CD4-positive, alpha-beta memory T cell (primary cell): ENCODE measurements around the gene SERPINB13. TPM values are rescaled to one million over a fixed set of nuclear protein-coding genes. Genes with fewer than 3 reads are reported as not detected.

Source experiments
- CTCF ChIA-PET: fragments of 350-600 bp; sonication (Branson Sonifier 250); formaldehyde crosslinking; loops from one replicate; lab custom pipeline; 2021; ENCODE audit warnings: inconsistent platforms; ENCODE audit not compliant: partially characterized antibody; lab: Charles Lee
- POLR2A ChIA-PET: fragments of 350-600 bp; sonication (Branson Sonifier 250); formaldehyde crosslinking; loops from one replicate; lab custom pipeline; 2021; ENCODE audit not compliant: partially characterized antibody; lab: Charles Lee
- DNase-seq, 5 donors: peaks; one replicate each; pipeline versions ENCODE4 v3.0.0 to v3.0.0-alpha.2; 2020 to 2022; ENCODE audit warnings: mixed read lengths in 1 of 5
- H3K27ac ChIP-seq: one replicate; pipeline ENCODE4 v1.7.0; 2013; ENCODE audit warnings: low read depth, low read length
- H3K27me3 ChIP-seq: 2 replicates; pipeline ENCODE4 v1.7.0; 2013; ENCODE audit warnings: mild to moderate bottlenecking, low read length, moderate library complexity; ENCODE audit not compliant: insufficient read depth
- H3K36me3 ChIP-seq: 2 replicates; pipeline ENCODE4 v1.7.0; 2013; ENCODE audit warnings: mild to moderate bottlenecking, low read length, moderate library complexity; ENCODE audit not compliant: insufficient read depth
- H3K4me1 ChIP-seq: 2 replicates; pipeline ENCODE4 v1.7.0; 2013; ENCODE audit warnings: mild to moderate bottlenecking, low read length, moderate library complexity; ENCODE audit not compliant: insufficient read depth
- H3K4me3 ChIP-seq, 2 donors: one replicate each; pipeline ENCODE4 v1.7.0; 2013; ENCODE audit warnings: low read length in 2 of 2, mild to moderate bottlenecking in 1 of 2
- H3K9me3 ChIP-seq, 2 donors: one replicate each; pipeline ENCODE4 v1.7.0; 2013; ENCODE audit warnings: low read length in 2 of 2, control low read depth in 1 of 2; ENCODE audit not compliant: control insufficient read depth in 1 of 2
- H3K27ac Mint-ChIP-seq, 7 donors: one replicate each; pipeline ENCODE4 v1.8.0; 2020 to 2021; ENCODE audit warnings: mixed read lengths in 7 of 7, mild to moderate bottlenecking in 6 of 7, inconsistent platforms in 3 of 7, moderate library complexity in 3 of 7
- H3K27me3 Mint-ChIP-seq, 2 donors: one replicate each; pipeline ENCODE4 v1.8.0; 2020 to 2021; ENCODE audit warnings: mixed read lengths in 2 of 2
- H3K36me3 Mint-ChIP-seq, 2 donors: one replicate each; pipeline ENCODE4 v1.8.0; 2020 to 2021; ENCODE audit warnings: mixed read lengths in 2 of 2, inconsistent platforms in 1 of 2, mild to moderate bottlenecking in 1 of 2
- H3K4me1 Mint-ChIP-seq, 4 donors: one replicate each; pipeline ENCODE4 v1.8.0; 2020 to 2021; ENCODE audit warnings: mixed read lengths in 4 of 4, mild to moderate bottlenecking in 1 of 4
- H3K4me3 Mint-ChIP-seq, 8 donors: one replicate each; pipeline ENCODE4 v1.8.0; 2020 to 2021; ENCODE audit warnings: mixed read lengths in 8 of 8, mild to moderate bottlenecking in 7 of 8, moderate library complexity in 6 of 8, inconsistent platforms in 3 of 8
- H3K9me3 Mint-ChIP-seq, 8 donors: one replicate each; pipeline ENCODE4 v1.8.0; 2020 to 2021; ENCODE audit warnings: mixed read lengths in 8 of 8, mild to moderate bottlenecking in 5 of 8, inconsistent platforms in 3 of 8, moderate library complexity in 1 of 8
- intact Hi-C: fragments of 100-400 bp; cut with micrococcal nuclease; formaldehyde crosslinking; loops from one replicate; pipeline ENCODE4 v1.15.1; 2023
- polyA plus RNA-seq, 2 donors: library from polyadenylated mRNA; unstranded; fragments of 300-500 nt; fragmentation: Illumina TruSeq; gene quantifications; one replicate each; pipeline ENCODE4 v1.2.3, GENCODE V29; 2021
- total RNA-seq, 2 experiments: library from RNA; stranded (reverse); gene quantifications; one replicate each; pipeline ENCODE4 v1.2.3, GENCODE V29; 2021

Gene SERPINB13
- total and polyA plus RNA-seq, 4 experiments from 2014 or later = not detected

- H3K27ac Mint-ChIP-seq = no peak overlapping the region
Measured at GRCh38 chr18:63603772-63604171, 16.6 kb downstream of the SERPINB13 start.

DNA sequence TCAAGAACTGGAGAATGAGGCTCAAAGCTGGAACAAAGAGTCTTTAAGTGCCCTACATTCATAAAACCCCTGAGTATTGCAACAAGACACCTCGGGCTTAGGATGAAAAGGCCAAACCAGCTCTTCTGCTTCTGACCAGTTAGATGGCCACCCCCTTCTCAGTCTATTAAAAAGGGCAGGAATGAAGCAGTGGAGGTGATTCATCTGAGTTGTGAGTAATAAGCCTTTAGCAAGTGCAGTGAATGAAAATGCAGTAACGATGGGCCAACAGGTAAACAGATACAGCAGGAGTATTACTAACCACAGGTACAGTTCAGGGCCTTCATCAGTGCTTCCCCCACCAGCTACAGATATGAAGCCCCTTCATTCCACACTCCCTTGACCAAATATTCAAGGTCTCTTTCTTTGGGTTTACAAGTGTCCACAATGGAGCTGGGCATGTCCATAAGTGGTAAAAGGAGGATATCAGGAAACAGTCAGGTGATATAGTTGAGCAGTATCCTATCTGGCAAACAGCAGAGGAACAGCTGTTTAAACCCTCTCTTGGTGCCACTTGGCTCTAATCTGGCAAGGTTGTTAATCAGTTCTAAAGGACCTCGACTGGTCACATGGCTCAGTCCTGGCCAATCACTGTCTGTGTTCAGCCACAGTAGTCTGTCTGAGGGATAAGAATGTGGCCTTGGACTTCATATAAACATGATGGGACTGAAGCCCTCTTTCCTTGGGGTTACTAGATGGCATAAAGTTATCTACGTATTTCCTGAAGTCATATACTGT is 17.8 kb downstream of the SERPINB13 start:
- DNase-seq = no peak
- no peak overlapping the region for H3K27ac Mint-ChIP-seq
- CTCF ChIA-PET = no interaction called here
- POLR2A ChIA-PET = no interaction called here
- no peaks in the 10 kb centered on the region for H3K4me1 Mint-ChIP-seq
- no peaks in the 10 kb centered on the region for H3K27me3 ChIP-seq
- H3K4me1 ChIP-seq = no peaks in the 10 kb centered on the region
- intact Hi-C loops = no loop called here
- no peaks in the 10 kb centered on the region for H3K9me3 ChIP-seq
- peaks cover 0 to 5% (median 0%) of the 10 kb centered on the region in 8 donors for H3K9me3 Mint-ChIP-seq
- H3K27ac ChIP-seq = no peak overlapping the region
- no peaks in the 10 kb centered on the region for H3K36me3 ChIP-seq
- peaks cover 0 to 4% of the 10 kb centered on the region in 2 donors for H3K27me3 Mint-ChIP-seq
- H3K36me3 Mint-ChIP-seq = no peaks in the 10 kb centered on the region
- H3K4me3 ChIP-seq = no peak overlapping the region
- H3K4me3 Mint-ChIP-seq = no peak overlapping the region

More at GRCh38 chr18:63603772-63604171, 16.6 kb downstream of the SERPINB13 start:
- DNase-seq = no peak
- Histone ChIP-seq H3K4me1 (no peaks in the 10 kb centered on the region), H3K27me3 (no peaks in the 10 kb centered on the region), H3K9me3 (no peaks in the 10 kb centered on the region), H3K36me3 (no peaks in the 10 kb centered on the region), H3K4me3 (no peak overlapping the region), H3K27ac (no peak overlapping the region)
- CTCF ChIA-PET = interaction anchor here (1.7 kb wide), 1 partner anchor 12 kb away, joined by 3 read pairs; no protein-coding TSS in a partner anchor
- Mint-ChIP-seq H3K4me1 (no peaks in the 10 kb centered on the region), H3K4me3 (no peak overlapping the region), H3K36me3 (no peaks in the 10 kb centered on the region), H3K27me3 (peaks cover 0 to 4% of the 10 kb centered on the region in 2 donors), H3K9me3 (peaks cover 0 to 5% (median 0%) of the 10 kb centered on the region in 8 donors)
- POLR2A ChIA-PET = no interaction called here
- intact Hi-C loops = no loop called here

- Mint-ChIP-seq H3K4me1 (no peaks in the 10 kb centered on the region), H3K27me3 (peaks cover 3 to 6% of the 10 kb centered on the region in 2 donors), H3K9me3 (peaks cover 0 to 3% (median 0%) of the 10 kb centered on the region in 8 donors), H3K4me3 (no peak overlapping the region), H3K36me3 (no peaks in the 10 kb centered on the region), H3K27ac (no peak overlapping the region)
- Histone ChIP-seq H3K4me1 (no peaks in the 10 kb centered on the region), H3K9me3 (no peaks in the 10 kb centered on the region), H3K27me3 (no peaks in the 10 kb centered on the region), H3K4me3 (no peak overlapping the region), H3K36me3 (no peaks in the 10 kb centered on the region), H3K27ac (no peak overlapping the region)
- no peak for DNase-seq
- ChIA-PET POLR2A (no interaction called here), CTCF (no interaction called here)
- intact Hi-C loops = no loop called here
Measured at GRCh38 chr18:63606526-63606925, 19.4 kb downstream of the SERPINB13 start.

- H3K27ac Mint-ChIP-seq = no peak overlapping the region
- H3K36me3 Mint-ChIP-seq = no peaks in the 10 kb centered on the region
- ChIA-PET CTCF (no interaction called here), POLR2A (no interaction called here)
- H3K4me3 Mint-ChIP-seq = no peak overlapping the region
- no peaks in the 10 kb centered on the region for H3K36me3 ChIP-seq
- H3K27me3 ChIP-seq = no peaks in the 10 kb centered on the region
- no peaks in the 10 kb centered on the region for H3K9me3 ChIP-seq
- H3K4me3 ChIP-seq = no peak overlapping the region
- H3K4me1 ChIP-seq = no peaks in the 10 kb centered on the region
- H3K9me3 Mint-ChIP-seq = peaks cover 0 to 2% (median 0%) of the 10 kb centered on the region in 8 donors
- peaks cover 4 to 8% of the 10 kb centered on the region in 2 donors for H3K27me3 Mint-ChIP-seq
- DNase-seq = no peak
- H3K27ac ChIP-seq = no peak overlapping the region
- intact Hi-C loops = no loop called here
- H3K4me1 Mint-ChIP-seq = no peaks in the 10 kb centered on the region
Measured at GRCh38 chr18:63613420-63613819, 26.3 kb downstream of the SERPINB13 start.

DNA sequence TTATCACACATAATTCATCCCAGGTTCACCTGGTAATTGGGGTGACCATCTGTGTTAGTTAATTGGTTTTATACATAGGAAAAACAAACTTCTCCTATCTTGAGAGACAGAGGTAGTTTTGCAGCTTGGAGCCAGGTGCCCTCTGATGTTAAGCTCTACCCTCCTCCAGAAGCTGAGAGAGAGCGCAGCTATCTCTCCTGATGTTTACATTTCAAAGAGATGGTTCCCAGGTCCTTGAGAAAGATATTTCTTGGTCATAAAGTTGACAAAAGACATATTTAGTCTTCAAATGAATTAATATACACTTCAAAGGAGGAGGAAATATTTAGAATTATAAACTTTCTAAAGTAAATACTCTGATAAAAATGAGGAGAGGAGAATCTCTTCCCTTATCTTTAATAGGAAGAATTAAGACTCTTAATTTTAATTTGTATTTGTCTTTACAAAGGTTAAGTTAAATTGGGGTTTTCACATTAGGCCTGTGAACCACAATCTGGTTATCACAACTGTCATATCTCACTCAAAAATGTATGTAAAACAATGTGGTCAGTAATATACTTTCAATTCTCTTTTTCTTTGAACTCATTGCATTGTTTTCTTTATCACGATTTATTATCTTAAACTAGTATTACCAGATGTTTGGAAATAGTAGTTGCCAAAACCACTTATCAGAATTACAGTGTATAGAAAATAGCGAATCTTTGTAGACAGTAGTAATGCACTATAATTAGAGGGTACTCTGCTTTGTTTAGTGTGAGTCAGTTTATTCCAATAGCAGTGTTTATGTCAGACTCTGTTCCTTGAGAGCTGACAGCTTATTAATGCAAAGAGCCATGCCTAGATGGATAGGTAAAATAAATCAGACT is 30.1 kb downstream of the SERPINB13 start:
- no peaks in the 10 kb centered on the region for H3K4me1 Mint-ChIP-seq
- no peak for DNase-seq
- no peaks in the 10 kb centered on the region for H3K36me3 Mint-ChIP-seq
- no peak overlapping the region for H3K27ac Mint-ChIP-seq
- ChIA-PET POLR2A (no interaction called here), CTCF (no interaction called here)
- Histone ChIP-seq H3K9me3 (no peaks in the 10 kb centered on the region), H3K36me3 (no peaks in the 10 kb centered on the region), H3K27ac (no peak overlapping the region), H3K27me3 (no peaks in the 10 kb centered on the region), H3K4me3 (no peak overlapping the region), H3K4me1 (no peaks in the 10 kb centered on the region)
- H3K4me3 Mint-ChIP-seq = no peak overlapping the region
- peaks cover 1 to 5% of the 10 kb centered on the region in 2 donors for H3K27me3 Mint-ChIP-seq
- H3K9me3 Mint-ChIP-seq = peaks cover 0 to 12% (median 4%) of the 10 kb centered on the region in 8 donors
- intact Hi-C loops = no loop called here

GRCh38 chr18:63617915-63618234 is 30.7 kb downstream of the SERPINB13 start:
- Mint-ChIP-seq H3K4me3 (no peak overlapping the region), H3K4me1 (no peaks in the 10 kb centered on the region), H3K36me3 (no peaks in the 10 kb centered on the region), H3K27me3 (peaks cover 1 to 3% of the 10 kb centered on the region in 2 donors), H3K9me3 (peaks cover 0 to 14% (median 5%) of the 10 kb centered on the region in 8 donors), H3K27ac (no peak overlapping the region)
- Histone ChIP-seq H3K36me3 (no peaks in the 10 kb centered on the region), H3K27me3 (no peaks in the 10 kb centered on the region), H3K4me1 (no peaks in the 10 kb centered on the region), H3K27ac (no peak overlapping the region), H3K4me3 (no peak overlapping the region), H3K9me3 (no peaks in the 10 kb centered on the region)
- ChIA-PET POLR2A (no interaction called here), CTCF (no interaction called here)
- intact Hi-C loops = no loop called here
- no peak for DNase-seq

DNA sequence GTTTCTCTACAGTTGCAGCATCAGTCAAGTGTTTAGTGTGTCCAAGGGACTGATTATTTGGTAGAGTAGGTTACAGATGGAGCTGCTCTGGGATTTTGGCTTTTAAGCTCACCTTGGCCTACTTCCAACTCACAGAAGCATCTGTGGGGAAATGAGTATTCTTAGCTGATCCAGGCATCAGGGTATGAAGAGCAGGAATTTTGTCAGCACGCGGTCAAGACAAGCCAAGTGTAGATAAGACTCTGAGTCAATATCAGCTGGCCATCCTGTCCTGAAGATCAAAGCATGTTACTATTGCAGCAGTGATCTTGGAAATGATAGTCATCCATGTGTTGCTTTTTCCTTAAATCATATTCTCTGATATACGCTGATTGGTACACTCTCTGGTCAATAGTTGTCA is 32.5 kb downstream of the SERPINB13 start:
- ChIA-PET POLR2A (no interaction called here), CTCF (no interaction called here)
- no peaks in the 10 kb centered on the region for H3K4me1 Mint-ChIP-seq
- H3K36me3 Mint-ChIP-seq = no peaks in the 10 kb centered on the region
- no peaks in the 10 kb centered on the region for H3K9me3 ChIP-seq
- no peak overlapping the region for H3K4me3 Mint-ChIP-seq
- DNase-seq = no peak
- no peak overlapping the region for H3K27ac Mint-ChIP-seq
- no peaks in the 10 kb centered on the region for H3K27me3 ChIP-seq
- H3K27ac ChIP-seq = no peak overlapping the region
- intact Hi-C loops = no loop called here
- H3K9me3 Mint-ChIP-seq = peaks cover 5 to 29% (median 10%) of the 10 kb centered on the region in 8 donors
- no peak overlapping the region for H3K4me3 ChIP-seq
- no peaks in the 10 kb centered on the region for H3K36me3 ChIP-seq
- H3K4me1 ChIP-seq = no peaks in the 10 kb centered on the region
- peaks cover 0 to 2% of the 10 kb centered on the region in 2 donors for H3K27me3 Mint-ChIP-seq
